HepG2 (cell line): Measurements from ENCODE around the gene ASXL1. TPM values are rescaled to one million over a fixed set of nuclear protein-coding genes. Genes with fewer than 3 reads are reported as not detected.

Source experiments
- AGO2 ChIP-seq: fragments of 200-400 bp; formaldehyde crosslinking; optimal IDR thresholded peaks from 2 replicates; pipeline ENCODE3; 2017; ENCODE audit warnings: mild to moderate bottlenecking, low read depth, low read length, moderate library complexity
- EED ChIP-seq: sonication (generic); formaldehyde crosslinking; IDR thresholded peaks from 2 replicates; pipeline ENCODE4 v1.5.0; 2020; ENCODE audit warnings: mild to moderate bottlenecking, missing genetic modification reagents
- EP300 ChIP-seq, 3 experiments: sonication (generic) in 1 of 3; formaldehyde crosslinking in 1 of 3; IDR thresholded peaks; 2 replicates each; pipeline versions ENCODE4 v1.5.1 to v1.6.1; 2011 to 2020; ENCODE audit warnings: low read depth in 2 of 3, low read length in 2 of 3, borderline replicate concordance in 1 of 3, improper control_type of control experiment in 1 of 3, mild to moderate bottlenecking in 1 of 3, missing genetic modification reagents in 1 of 3, moderate library complexity in 1 of 3
- HNF4G ChIP-seq, 2 experiments: sonication (generic) in 1 of 2; formaldehyde crosslinking in 1 of 2; IDR thresholded peaks; 2 replicates each; pipeline versions ENCODE4 v1.4.0 to v1.6.1; 2011 to 2020; ENCODE audit warnings: borderline replicate concordance in 2 of 2, low read depth in 2 of 2, mild to moderate bottlenecking in 2 of 2, low read length in 1 of 2, missing genetic modification reagents in 1 of 2, moderate library complexity in 1 of 2
- JARID2 ChIP-seq: sonication (generic); formaldehyde crosslinking; IDR thresholded peaks from 2 replicates; pipeline ENCODE4 v1.8.1; 2023; ENCODE audit warnings: missing genetic modification reagents, inconsistent platforms; ENCODE audit not compliant: insufficient replicate concordance
- LRRFIP1 ChIP-seq: sonication (generic); formaldehyde crosslinking; conservative IDR thresholded peaks from 2 replicates; pipeline ENCODE4 v1.4.0; 2020; ENCODE audit warnings: missing genetic modification reagents
- NCOR1 ChIP-seq: fragments of 200-600 bp; sonication (generic); IDR thresholded peaks from 2 replicates; pipeline ENCODE4 v1.7.0; 2017; ENCODE audit warnings: antibody characterized with exemption, low read length, borderline replicate concordance
- SIN3B ChIP-seq: fragments of 150-350 bp; IDR thresholded peaks from 2 replicates; pipeline ENCODE4 v1.6.1; 2014; ENCODE audit warnings: low read length
- SUZ12 ChIP-seq: fragments of 150-350 bp; IDR thresholded peaks from 2 replicates; pipeline ENCODE4 v1.6.1; 2014; ENCODE audit warnings: low read depth, low read length
- THAP9 ChIP-seq: sonication (generic); formaldehyde crosslinking; IDR thresholded peaks from 2 replicates; pipeline ENCODE4; 2020; ENCODE audit warnings: missing genetic modification reagents, mild to moderate bottlenecking, borderline replicate concordance
- XBP1 ChIP-seq: sonication (generic); formaldehyde crosslinking; IDR thresholded peaks from 2 replicates; pipeline ENCODE4 v1.5.0; 2020; ENCODE audit warnings: missing genetic modification reagents
- ZBTB39 ChIP-seq: sonication (generic); formaldehyde crosslinking; IDR thresholded peaks from 2 replicates; pipeline ENCODE4 v1.5.0; 2020; ENCODE audit warnings: missing genetic modification reagents
- ZNF512B ChIP-seq: sonication (generic); formaldehyde crosslinking; IDR thresholded peaks from 2 replicates; pipeline ENCODE4 v1.5.1; 2020; ENCODE audit warnings: missing genetic modification reagents, mild to moderate bottlenecking, borderline replicate concordance
- ZNF557 ChIP-seq: sonication (generic); formaldehyde crosslinking; IDR thresholded peaks from 2 replicates; pipeline ENCODE4 v1.4.0; 2020; ENCODE audit warnings: missing genetic modification reagents
- ZNF770 ChIP-seq: sonication (generic); formaldehyde crosslinking; IDR thresholded peaks from 2 replicates; pipeline ENCODE4 v1.5.0; 2020; ENCODE audit warnings: mild to moderate bottlenecking, missing genetic modification reagents
- polyA plus RNA-seq, 8 experiments: library from polyadenylated mRNA; depleted of rRNA in 3 of 8; stranded (reverse) in 7 of 8; unstranded in 1 of 8; fragments of >200 nt; fragmentation: Illumina TruSeq in 4 of 8; extraction: Trizol in 4 of 8; gene quantifications; 2 replicates each; pipeline versions ENCODE4 v1.2.1 to v1.2.3, GENCODE V29; 2011 to 2016; ENCODE audit warnings: low read depth in 4 of 8, missing spikeins in 1 of 8, mixed read lengths in 1 of 8; ENCODE audit not compliant: insufficient read depth in 1 of 8
- total RNA-seq, 5 experiments: library from RNA; depleted of rRNA; stranded (reverse); fragments of >200 nt; fragmentation: Illumina TruSeq; extraction: Trizol; gene quantifications; 2 replicates each; pipeline ENCODE4 v1.2.3, GENCODE V29; 2016; ENCODE audit warnings: low read depth in 1 of 5

ASXL1 gene
- total and polyA plus RNA-seq, 2 of the 13 experiments (the other 11 are each of a cell fraction or from before 2014, with no cell fraction given): 62.1 to 74.8 TPM

- peak; percentile 34; the same call in 1 of the 2 replicates for TF ChIP-seq ZNF770
- peak in 1 of 2 experiments; percentile 39; a peak in 2 of 4 replicates for TF ChIP-seq EP300 (IDR thresholded peaks at IDR 0.05; ENCODE audit: low read depth in 2 of 2, low read length in 2 of 2)
- no peak for TF ChIP-seq EP300 (CRISPR knock-in tag; IDR thresholded peaks at IDR 0.05; ENCODE audit: borderline replicate concordance)
- TF ChIP-seq SUZ12: no peak
- TF ChIP-seq XBP1 (CRISPR knock-in tag): no peak
- TF ChIP-seq ZBTB39 (CRISPR knock-in tag): no peak
- TF ChIP-seq NCOR1: no peak
- TF ChIP-seq EED (CRISPR knock-in tag): no peak
- no peak for TF ChIP-seq ZNF557
- TF ChIP-seq AGO2: no peak
- no peak for TF ChIP-seq HNF4G (IDR thresholded peaks at IDR 0.05; ENCODE audit: borderline replicate concordance, low read depth, low read length)
- TF ChIP-seq HNF4G (CRISPR knock-in tag; IDR thresholded peaks at IDR 0.05; ENCODE audit: borderline replicate concordance, low read depth): no peak
- no peak for TF ChIP-seq SIN3B
- TF ChIP-seq THAP9 (CRISPR knock-in tag): no peak
- TF ChIP-seq ZNF512B (CRISPR knock-in tag): no peak
- no peak for TF ChIP-seq JARID2 (CRISPR knock-in tag)
- TF ChIP-seq LRRFIP1 (CRISPR knock-in tag): no peak
Measured at GRCh38 chr20:32336918-32337347, 21.2 kb upstream of the ASXL1 start (continued).
